ENCODE measurements around the gene VPS18. TPM values are rescaled to one million over a fixed set of nuclear protein-coding genes. Genes with fewer than 3 reads are reported as not detected.

The VPS18 gene
- total RNA-seq, 1 experiment from 2014 or later = 23.8 TPM

DNA sequence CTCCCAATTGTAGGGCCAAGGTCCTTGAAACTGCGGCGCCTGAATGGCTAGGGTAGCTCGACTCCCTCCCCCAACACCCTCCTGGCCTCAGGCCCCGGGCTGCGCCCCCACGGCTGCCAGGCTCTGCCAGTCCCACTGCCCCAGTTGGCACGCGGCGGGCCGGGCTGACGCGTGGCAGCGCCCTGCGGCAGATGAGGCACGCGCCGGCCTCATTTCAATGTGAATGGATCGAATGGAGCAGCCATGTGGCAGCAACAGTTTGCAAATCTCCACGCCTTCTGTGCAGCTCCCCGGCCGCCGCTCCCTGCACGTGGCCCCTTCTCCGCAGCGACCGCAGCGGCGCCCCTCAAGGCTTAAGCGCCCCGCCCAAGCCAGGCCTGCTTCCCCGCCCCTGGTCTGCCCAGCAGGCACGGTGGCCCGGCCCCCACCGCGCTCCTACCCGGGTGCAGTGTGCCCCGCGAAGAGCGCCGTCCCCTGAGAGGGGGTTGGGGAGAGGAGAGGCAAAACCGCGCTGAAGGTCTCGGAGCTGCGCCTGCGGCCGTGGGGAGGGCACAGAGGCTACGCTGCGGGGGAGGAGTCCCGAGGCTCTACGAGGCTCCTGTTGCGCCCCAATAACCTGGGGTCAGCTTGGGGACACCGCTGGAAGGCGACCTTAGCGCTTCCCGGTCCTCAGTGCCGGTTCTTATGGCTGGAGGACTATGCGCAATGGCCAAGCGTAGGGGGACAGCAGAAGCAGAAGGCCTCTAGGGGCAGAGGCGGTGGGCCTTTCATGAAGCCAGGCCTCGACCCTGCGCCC lies 31.8 kb downstream of the VPS18 start:
- Histone ChIP-seq H3K36me3 (ENCODE audit: insufficient read depth, low read length, poor library complexity, severe bottlenecking) (no peaks in the 10 kb centered on the region), H3K4me3 (ENCODE audit: low read depth, low read length, poor library complexity, severe bottlenecking) (peak overlapping the region; percentile 23), H3K9me3 (ENCODE audit: low read depth, low read length, poor library complexity, severe bottlenecking) (no peaks in the 10 kb centered on the region), H3K4me1 (ENCODE audit: insufficient read depth, low read length, poor library complexity, severe bottlenecking) (peaks cover 52% of the 10 kb centered on the region), H3K27me3 (replicated peaks; ENCODE audit: insufficient read depth, low read depth, low read length, poor library complexity) (peaks cover 62% of the 10 kb centered on the region), H3K27ac (ENCODE audit: low read depth, low read length, poor library complexity, severe bottlenecking) (no peak overlapping the region)
- intact Hi-C loops (cut with micrococcal nuclease; ENCODE audit: unreplicated experiment) = no loop called here
- no TSS peak for BruUV-seq (replicated peaks)
- peak; percentile 68 for DNase-seq (ENCODE audit: low spot score)
- CTCF ChIA-PET = no interaction called here
- TF ChIP-seq, protein P1, sequence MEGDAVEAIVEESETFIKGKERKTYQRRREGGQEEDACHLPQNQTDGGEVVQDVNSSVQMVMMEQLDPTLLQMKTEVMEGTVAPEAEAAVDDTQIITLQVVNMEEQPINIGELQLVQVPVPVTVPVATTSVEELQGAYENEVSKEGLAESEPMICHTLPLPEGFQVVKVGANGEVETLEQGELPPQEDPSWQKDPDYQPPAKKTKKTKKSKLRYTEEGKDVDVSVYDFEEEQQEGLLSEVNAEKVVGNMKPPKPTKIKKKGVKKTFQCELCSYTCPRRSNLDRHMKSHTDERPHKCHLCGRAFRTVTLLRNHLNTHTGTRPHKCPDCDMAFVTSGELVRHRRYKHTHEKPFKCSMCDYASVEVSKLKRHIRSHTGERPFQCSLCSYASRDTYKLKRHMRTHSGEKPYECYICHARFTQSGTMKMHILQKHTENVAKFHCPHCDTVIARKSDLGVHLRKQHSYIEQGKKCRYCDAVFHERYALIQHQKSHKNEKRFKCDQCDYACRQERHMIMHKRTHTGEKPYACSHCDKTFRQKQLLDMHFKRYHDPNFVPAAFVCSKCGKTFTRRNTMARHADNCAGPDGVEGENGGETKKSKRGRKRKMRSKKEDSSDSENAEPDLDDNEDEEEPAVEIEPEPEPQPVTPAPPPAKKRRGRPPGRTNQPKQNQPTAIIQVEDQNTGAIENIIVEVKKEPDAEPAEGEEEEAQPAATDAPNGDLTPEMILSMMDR (conservative IDR thresholded peaks at IDR 0.05; ENCODE audit: low read depth, low read length) = no peak
- peak; percentile 26 for TF ChIP-seq EZH2 (IDR thresholded peaks at IDR 0.05; ENCODE audit: borderline replicate concordance, low read depth, low read length, poor library complexity, severe bottlenecking)
- POLR2A ChIA-PET (ENCODE audit: low non-redundant PET) = no interaction called here

DNA sequence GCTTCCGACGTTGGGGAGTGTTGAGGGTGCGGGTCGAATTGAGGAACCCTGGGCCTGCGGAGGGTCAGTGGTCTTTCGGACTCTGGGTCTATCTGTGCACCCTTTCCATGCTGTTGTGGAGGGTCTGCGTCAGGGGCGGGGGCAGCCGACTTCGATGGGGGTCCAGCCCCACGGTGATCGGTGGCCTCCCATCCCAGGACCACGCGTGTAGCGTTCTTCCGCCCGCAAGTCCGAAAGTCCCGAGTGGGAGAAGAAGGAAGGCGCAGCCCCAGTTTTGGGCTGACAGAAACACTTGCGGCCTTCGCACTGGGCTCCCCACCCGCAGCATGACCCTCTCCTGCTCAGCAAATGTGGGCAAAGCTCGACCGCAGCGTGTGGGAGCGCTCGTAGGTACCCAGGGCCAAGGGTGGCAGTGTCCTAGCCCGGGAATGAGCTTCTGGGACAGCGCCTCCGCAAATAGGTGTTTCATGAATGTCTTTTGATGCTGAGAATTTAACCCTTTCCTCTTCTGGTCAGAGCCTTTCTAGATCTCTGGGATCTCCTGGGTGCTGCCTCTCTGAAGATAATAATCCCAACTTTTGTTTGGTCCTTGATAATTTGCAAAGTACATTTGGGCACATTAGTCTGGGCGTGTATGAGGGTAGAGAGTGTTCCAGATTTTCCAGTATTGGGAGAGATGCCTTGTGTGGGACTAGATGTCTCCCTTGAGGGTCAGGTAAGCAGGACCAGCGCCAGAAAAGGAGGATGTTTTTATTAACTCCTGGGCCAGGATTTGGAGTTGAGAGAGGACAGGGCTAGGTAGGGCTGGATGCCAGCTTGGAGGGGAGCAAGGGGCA lies 32.6 kb downstream of the VPS18 start:
- Histone ChIP-seq H3K4me3 (ENCODE audit: low read depth, low read length, poor library complexity, severe bottlenecking) (peak overlapping the region; percentile 23), H3K4me1 (ENCODE audit: insufficient read depth, low read length, poor library complexity, severe bottlenecking) (peaks cover 52% of the 10 kb centered on the region), H3K27ac (ENCODE audit: low read depth, low read length, poor library complexity, severe bottlenecking) (no peak overlapping the region), H3K9me3 (ENCODE audit: low read depth, low read length, poor library complexity, severe bottlenecking) (no peaks in the 10 kb centered on the region), H3K36me3 (ENCODE audit: insufficient read depth, low read length, poor library complexity, severe bottlenecking) (no peaks in the 10 kb centered on the region), H3K27me3 (replicated peaks; ENCODE audit: insufficient read depth, low read depth, low read length, poor library complexity) (peaks cover 66% of the 10 kb centered on the region)
- no peak for DNase-seq (ENCODE audit: low spot score)
- intact Hi-C loops (cut with micrococcal nuclease; ENCODE audit: unreplicated experiment) = no loop called here
- TF ChIP-seq, protein P1 (conservative IDR thresholded peaks at IDR 0.05; ENCODE audit: low read depth, low read length) = no peak
- no peak for TF ChIP-seq EZH2 (IDR thresholded peaks at IDR 0.05; ENCODE audit: borderline replicate concordance, low read depth, low read length, poor library complexity, severe bottlenecking)
- CTCF ChIA-PET = no interaction called here
- POLR2A ChIA-PET (ENCODE audit: low non-redundant PET) = interaction anchor here (0.5 kb wide), 1 partner anchor 46 kb away, joined by 3 read pairs; no protein-coding TSS in a partner anchor
- BruUV-seq (replicated peaks) = no TSS peak

DNA sequence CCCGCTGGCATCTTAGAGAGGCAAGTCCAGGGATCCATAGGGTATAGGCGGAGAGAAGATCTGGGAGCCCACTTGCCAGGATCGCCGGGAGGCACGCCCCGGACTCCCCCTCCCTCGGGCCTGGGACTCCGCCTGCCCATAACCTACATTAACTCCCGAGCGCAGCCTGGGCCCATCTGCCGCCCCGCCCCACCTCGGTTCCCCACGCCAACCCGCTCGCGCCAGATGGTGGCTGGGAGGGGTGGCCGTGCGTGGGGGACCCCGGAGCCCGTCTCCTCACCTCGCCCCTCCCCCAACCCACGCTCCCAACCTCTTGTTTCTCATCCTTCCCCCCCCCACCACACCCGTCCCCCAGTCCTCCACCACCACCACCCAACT lies 33.2 kb downstream of the VPS18 start:
- ChIA-PET CTCF (interaction anchor here (0.7 kb wide), 2 partner anchors 30 to 45 kb away, joined by 6 to 9 read pairs; no protein-coding TSS in a partner anchor), POLR2A (ENCODE audit: low non-redundant PET) (interaction anchor here (0.5 to 1.1 kb wide), 2 partner anchors 27 to 46 kb away, joined by 3 to 5 read pairs; no protein-coding TSS in a partner anchor)
- peak overlapping the region; percentile 38 for H3K4me3 ChIP-seq (ENCODE audit: low read depth, low read length, poor library complexity, severe bottlenecking)
- no TSS peak for BruUV-seq (replicated peaks)
- DNase-seq (ENCODE audit: low spot score) = no peak
- H3K27ac ChIP-seq (ENCODE audit: low read depth, low read length, poor library complexity, severe bottlenecking) = no peak overlapping the region
- no peaks in the 10 kb centered on the region for H3K36me3 ChIP-seq (ENCODE audit: insufficient read depth, low read length, poor library complexity, severe bottlenecking)
- TF ChIP-seq, protein P1 (conservative IDR thresholded peaks at IDR 0.05; ENCODE audit: low read depth, low read length) = no peak
- peak; percentile 65 for TF ChIP-seq EZH2 (IDR thresholded peaks at IDR 0.05; ENCODE audit: borderline replicate concordance, low read depth, low read length, poor library complexity, severe bottlenecking)
- H3K27me3 ChIP-seq (replicated peaks; ENCODE audit: insufficient read depth, low read depth, low read length, poor library complexity) = peaks cover 66% of the 10 kb centered on the region
- H3K9me3 ChIP-seq (ENCODE audit: low read depth, low read length, poor library complexity, severe bottlenecking) = no peaks in the 10 kb centered on the region
- intact Hi-C loops (cut with micrococcal nuclease; ENCODE audit: unreplicated experiment) = no loop called here
- H3K4me1 ChIP-seq (ENCODE audit: insufficient read depth, low read length, poor library complexity, severe bottlenecking) = peaks cover 52% of the 10 kb centered on the region

All from A673 (cell line).